GM10266 (cell line): Measurements from ENCODE around the gene WNK2.

Experiments used
- DNase-seq: peaks from one replicate; pipeline ENCODE4 v3.0.0; 2012; ENCODE audit errors: extremely low spot score
- CTCF ChIP-seq: IDR thresholded peaks from 2 replicates; pipeline ENCODE4 v1.5.1; 2012; ENCODE audit warnings: mild to moderate bottlenecking, low read depth; ENCODE audit not compliant: control insufficient read depth, insufficient read depth; ENCODE audit errors: missing control alignments

The WNK2 gene

GRCh38 chr9:93252116-93252780 is 68.3 kb downstream of the WNK2 start:
- no peak for DNase-seq
- no peak for TF ChIP-seq CTCF

DNA sequence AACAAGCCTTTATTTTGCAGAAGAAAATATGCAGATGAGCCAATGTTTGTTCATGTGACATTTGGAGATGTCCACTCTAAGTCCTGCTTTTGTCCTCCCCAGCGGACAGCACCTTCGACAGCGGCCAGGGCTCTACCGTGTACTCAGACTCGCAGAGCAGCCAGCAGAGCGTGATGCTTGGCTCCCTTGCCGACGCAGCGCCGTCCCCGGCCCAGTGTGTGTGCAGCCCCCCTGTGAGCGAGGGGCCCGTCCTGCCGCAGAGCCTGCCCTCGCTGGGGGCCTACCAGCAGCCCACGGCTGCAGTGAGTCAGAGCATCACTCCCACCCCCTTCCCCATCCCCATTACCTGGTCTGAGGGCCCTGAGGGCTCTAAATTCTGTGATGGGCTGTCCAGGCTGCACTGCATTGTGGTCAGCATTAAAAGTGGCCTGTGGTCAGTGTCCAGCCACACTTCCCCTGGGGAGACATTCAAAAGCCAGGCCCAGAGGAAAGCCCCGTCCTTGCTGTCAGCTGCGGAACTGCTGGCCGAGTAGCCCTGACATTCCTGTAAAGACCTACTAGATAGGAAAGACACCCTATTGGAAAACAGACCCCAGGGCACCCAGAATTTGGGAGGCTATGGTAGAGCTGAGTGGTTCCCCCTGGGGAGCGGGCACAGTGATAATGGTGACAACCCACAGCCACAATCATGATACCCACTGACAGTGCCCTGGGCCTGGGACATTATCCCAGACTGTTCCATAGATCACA is 69.0 kb downstream of the WNK2 start:
- TF ChIP-seq CTCF, result no peak

GRCh38 chr9:93253633-93254032 is 69.7 kb downstream of the WNK2 start:
- no peak for DNase-seq
- no peak for TF ChIP-seq CTCF

More for the DNA sequence above, 69.0 kb downstream of the WNK2 start:
- no peak for DNase-seq

DNA sequence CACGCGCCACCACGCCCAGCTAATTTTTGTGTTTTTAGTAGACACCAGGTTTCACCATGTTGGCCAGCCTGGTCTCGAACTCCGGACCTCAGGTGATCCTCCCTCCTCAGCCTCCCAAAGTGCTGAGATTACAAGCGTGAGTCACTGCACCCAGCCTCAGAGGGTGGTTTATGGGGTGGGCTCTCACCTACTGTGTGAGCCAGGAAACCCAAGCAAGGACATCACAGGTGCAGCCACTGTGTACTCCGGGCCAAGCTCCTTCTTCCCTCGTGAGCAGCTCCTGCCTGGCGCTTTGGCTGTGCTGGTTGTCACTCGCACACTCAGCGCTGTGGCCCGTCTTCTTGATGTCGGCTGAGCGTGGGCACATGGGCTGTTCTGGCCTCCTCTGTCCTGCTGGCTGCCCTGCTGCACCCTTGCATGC is 70.1 kb downstream of the WNK2 start:
- no peak for TF ChIP-seq CTCF
- DNase-seq, result no peak

DNA sequence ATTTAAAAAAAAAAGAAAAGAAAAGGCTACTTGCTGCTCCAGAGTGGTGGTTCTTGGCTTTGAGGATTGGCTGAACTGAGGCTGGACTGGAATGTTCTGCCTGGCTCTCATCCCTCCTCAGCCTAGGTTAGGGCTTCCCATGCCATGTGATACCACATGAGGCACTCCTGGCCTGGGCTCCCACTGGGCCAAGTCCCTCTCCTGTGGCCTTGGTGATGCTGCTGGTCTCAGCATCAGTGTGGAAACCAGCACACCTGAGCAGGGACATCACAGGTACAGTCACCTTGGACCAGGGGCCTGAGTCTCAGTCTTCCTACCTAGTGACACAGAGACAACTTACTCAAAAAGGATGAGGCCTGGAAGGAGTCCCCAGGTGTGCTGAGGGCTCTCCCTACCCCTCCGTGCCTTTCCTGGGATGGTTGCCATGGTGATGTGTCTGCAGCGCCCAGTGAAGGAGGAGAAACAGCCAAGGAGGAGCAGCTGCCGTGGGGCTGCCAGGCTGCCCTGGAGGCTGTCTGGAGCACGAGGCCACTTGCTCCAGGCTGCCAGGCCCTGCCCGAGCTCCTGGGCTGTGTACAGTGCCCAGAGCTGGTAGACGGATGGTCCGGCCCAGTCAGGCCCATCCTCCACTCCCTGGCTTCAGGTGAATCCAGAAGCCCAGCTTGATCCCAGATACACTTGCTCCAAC is 71.0 kb downstream of the WNK2 start:
- DNase-seq, result no peak
- TF ChIP-seq CTCF, result no peak

DNA sequence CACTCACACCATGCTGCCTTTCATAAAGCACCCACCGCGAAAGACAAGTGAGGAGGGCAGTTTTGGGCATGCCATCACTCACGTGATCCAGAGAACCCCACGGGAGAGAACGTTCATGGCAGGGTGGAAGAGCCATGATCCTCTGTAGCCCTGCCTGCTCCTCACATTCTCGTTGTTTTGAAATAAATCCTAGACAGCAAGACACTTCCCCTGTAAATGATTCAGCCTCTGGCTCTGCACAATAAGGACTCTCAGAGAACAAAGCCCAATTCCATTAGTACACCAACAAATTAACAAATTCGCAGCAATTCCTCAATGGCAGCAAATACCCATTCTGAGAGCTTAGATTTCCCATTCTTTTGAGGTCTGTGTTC is 71.5 kb downstream of the WNK2 start:
- no peak for TF ChIP-seq CTCF
- no peak for DNase-seq
